HCT116 (cell line): Measurements from ENCODE around the gene GRIA4. TPM values are rescaled to one million over a fixed set of nuclear protein-coding genes. Genes with fewer than 3 reads are reported as not detected.

Experiments
- ATAC-seq: fragments of 200-7000 bp; cut with Tn5 transposase; 2 replicates; pipeline ENCODE4 v1.9.1; 2020; ENCODE audit warnings: mild to moderate bottlenecking, moderate library complexity
- BruUV-seq: library from RNA; stranded (reverse); fragments of 400-500 nt; replicated peaks from 2 replicates; lab custom pipeline; 2021; lab: Mats Ljungman, UMichigan
- CTCF ChIA-PET: fragments of 300-600 bp; sonication (Branson Sonifier 250); formaldehyde crosslinking; loops from one replicate; lab custom pipeline; 2021; ENCODE audit warnings: antibody characterized with exemption; lab: Charles Lee
- POLR2A ChIA-PET: fragments of 300-600, 350-600 bp; sonication (Branson Sonifier 250); formaldehyde crosslinking; loops from one replicate; lab custom pipeline; 2021; ENCODE audit warnings: antibody characterized with exemption; lab: Charles Lee
- RAD21 ChIA-PET, 2 experiments: fragments of 300-600 bp; sonication (Branson Sonifier 250); formaldehyde crosslinking; loops; one replicate each; lab custom pipeline; 2023; ENCODE audit warnings: low total read pairs in 2 of 2; ENCODE audit not compliant: uncharacterized antibody in 2 of 2, unreplicated experiment in 2 of 2, low non-redundant PET in 1 of 2; lab: Charles Lee
- DNase-seq: peaks from one replicate; pipeline ENCODE4 v3.0.0-alpha.2; 2010; ENCODE audit warnings: low read depth, low spot score
- H2AFZ ChIP-seq: fragments of 200-600 bp; shearing (Covaris generic), sonication (generic); 2 replicates; pipeline ENCODE4 v1.6.1; 2017; ENCODE audit warnings: low read depth, mixed run types, mixed read lengths, antibody characterized with exemption, low read length; ENCODE audit not compliant: poor library complexity, severe bottlenecking
- H3K27ac ChIP-seq: 2 replicates; pipeline ENCODE4 v1.5.1; 2012; ENCODE audit warnings: low read depth, low read length
- H3K27me3 ChIP-seq: fragments of 200-600 bp; sonication (generic); 2 replicates; pipeline ENCODE4 v1.6.1; 2016; ENCODE audit warnings: mixed run types, low read length, mixed read lengths; ENCODE audit not compliant: insufficient read depth
- H3K36me3 ChIP-seq, 2 experiments: fragments of 200-500 bp in 1 of 2; fragments of 200-600 bp in 1 of 2; sonication (Bioruptor generic) in 1 of 2; sonication (generic) in 1 of 2; 2 replicates each; pipeline versions ENCODE4 v1.5.1 to v1.6.1; 2014 to 2016; ENCODE audit warnings: low read length in 2 of 2, inconsistent platforms in 1 of 2, mixed read lengths in 1 of 2, mixed run types in 1 of 2; ENCODE audit not compliant: insufficient read depth in 2 of 2, control insufficient read depth in 1 of 2
- H3K4me1 ChIP-seq, 2 experiments: fragments of 200-600 bp in 1 of 2; sonication (generic) in 1 of 2; 2 replicates each; pipeline versions ENCODE4 v1.5.1 to v1.6.1; 2012 to 2017; ENCODE audit warnings: low read length in 2 of 2, inconsistent platforms in 1 of 2, mild to moderate bottlenecking in 1 of 2, mixed read lengths in 1 of 2, mixed run types in 1 of 2, moderate library complexity in 1 of 2; ENCODE audit not compliant: insufficient read depth in 2 of 2, control insufficient read depth in 1 of 2
- H3K4me2 ChIP-seq: fragments of 200-600 bp; sonication (generic); 2 replicates; pipeline ENCODE4 v1.6.1; 2017; ENCODE audit warnings: mixed run types, low read length, mixed read lengths
- H3K4me3 ChIP-seq, 2 experiments: fragments of 200-600 bp in 1 of 2; sonication (generic) in 1 of 2; replicated peaks in 1 of 2; 2 replicates each; pipeline ENCODE4 v1.5.1; 2011 to 2016; ENCODE audit warnings: low read length in 2 of 2, control low read depth in 1 of 2, low read depth in 1 of 2, mild to moderate bottlenecking in 1 of 2, mixed read lengths in 1 of 2, mixed run types in 1 of 2
- H3K79me2 ChIP-seq: fragments of 200-600 bp; sonication (generic); 2 replicates; pipeline ENCODE4 v1.6.1; 2017; ENCODE audit warnings: mild to moderate bottlenecking, mixed run types, low read length, moderate library complexity, mixed read lengths; ENCODE audit not compliant: insufficient read depth
- H3K9ac ChIP-seq: fragments of 200-600 bp; sonication (generic); 2 replicates; pipeline ENCODE4 v1.6.1; 2016; ENCODE audit warnings: low read length, mixed read lengths
- H3K9me2 ChIP-seq: fragments of 200-600 bp; sonication (generic), shearing (Covaris generic); 2 replicates; pipeline ENCODE4 v1.6.1; 2017; ENCODE audit warnings: mixed run types, mild to moderate bottlenecking, moderate library complexity; ENCODE audit not compliant: insufficient read depth
- H3K9me3 ChIP-seq, 2 experiments: fragments of 200-500 bp in 1 of 2; fragments of 200-600 bp in 1 of 2; sonication (Bioruptor generic) in 1 of 2; sonication (generic) in 1 of 2; 2 replicates each; pipeline ENCODE4 v1.6.1; 2014 to 2017; ENCODE audit warnings: low read length in 2 of 2, mixed read lengths in 2 of 2, inconsistent platforms in 1 of 2, low read depth in 1 of 2, mild to moderate bottlenecking in 1 of 2, mixed run types in 1 of 2, moderate library complexity in 1 of 2; ENCODE audit not compliant: control insufficient read depth in 1 of 2, insufficient read depth in 1 of 2
- H4K20me1 ChIP-seq: fragments of 200-600 bp; sonication (generic), shearing (Covaris generic); 2 replicates; pipeline ENCODE4 v1.6.1; 2017; ENCODE audit warnings: mixed run types, mild to moderate bottlenecking, moderate library complexity; ENCODE audit not compliant: insufficient read depth
- CTCF ChIP-seq, 3 experiments: fragments of 200-600 bp in 1 of 3; sonication (generic) in 1 of 3; IDR thresholded peaks in 2 of 3; conservative IDR thresholded peaks in 1 of 3; 2 replicates each; pipeline ENCODE4 v1.5.1; 2012 to 2017; ENCODE audit warnings: low read depth in 2 of 3, low read length in 2 of 3, antibody characterized with exemption in 1 of 3, borderline replicate concordance in 1 of 3, control low read depth in 1 of 3, mild to moderate bottlenecking in 1 of 3, mixed read lengths in 1 of 3, mixed run types in 1 of 3, moderate library complexity in 1 of 3; ENCODE audit not compliant: insufficient read depth in 1 of 3
- EGR1 ChIP-seq: IDR thresholded peaks from 2 replicates; pipeline ENCODE4 v1.6.1; 2012; ENCODE audit warnings: low read depth
- EZH2 ChIP-seq: fragments of 200-600 bp; sonication (generic); IDR thresholded peaks from 2 replicates; pipeline ENCODE4 v1.6.1; 2017; ENCODE audit warnings: antibody characterized with exemption, mixed run types
- EZH2phosphoT487 ChIP-seq: fragments of 200-600 bp; IDR thresholded peaks from 2 replicates; pipeline ENCODE4 v1.6.1; 2018; ENCODE audit warnings: antibody characterized with exemption, borderline replicate concordance
- FOSL1 ChIP-seq: IDR thresholded peaks from 2 replicates; pipeline ENCODE4 v1.6.1; 2012; ENCODE audit warnings: low read depth
- MAX ChIP-seq: IDR thresholded peaks from 2 replicates; pipeline ENCODE4 v1.6.1; 2012
- POLR2AphosphoS5 ChIP-seq: IDR thresholded peaks from 2 replicates; pipeline ENCODE4 v1.6.1; 2011; ENCODE audit warnings: mild to moderate bottlenecking, low read depth, low read length, moderate library complexity
- REST ChIP-seq: IDR thresholded peaks from 2 replicates; pipeline ENCODE4 v1.6.1; 2012; ENCODE audit warnings: low read depth
- SIN3A ChIP-seq: IDR thresholded peaks from 2 replicates; pipeline ENCODE4 v1.6.1; 2012; ENCODE audit warnings: low read depth
- SRF ChIP-seq: IDR thresholded peaks from 2 replicates; pipeline ENCODE4 v1.6.1; 2012; ENCODE audit warnings: low read depth
- TCF7L2 ChIP-seq: IDR thresholded peaks from 2 replicates; pipeline ENCODE4 v1.7.0; 2011; ENCODE audit warnings: borderline replicate concordance, inconsistent platforms; ENCODE audit not compliant: insufficient read depth, insufficient read length; ENCODE audit errors: extremely low read depth
- ZBTB33 ChIP-seq: IDR thresholded peaks from 2 replicates; pipeline ENCODE4 v1.6.1; 2011; ENCODE audit warnings: mild to moderate bottlenecking, low read length, moderate library complexity; ENCODE audit not compliant: insufficient replicate concordance; ENCODE audit errors: extremely low read depth
- ZFX ChIP-seq: fragments of 450-650 bp; IDR thresholded peaks from 2 replicates; pipeline ENCODE4 v1.6.1; 2017
- ZNF274 ChIP-seq: fragments of 200-500 bp; sonication (Bioruptor generic); IDR thresholded peaks from 2 replicates; pipeline ENCODE4 v1.6.1; 2014; ENCODE audit warnings: mild to moderate bottlenecking, low read depth, low read length, inconsistent platforms
- intact Hi-C: fragments of 100-400 bp; cut with micrococcal nuclease; formaldehyde crosslinking; loops from 2 replicates; pipeline ENCODE4 v1.10.0; 2022
- total RNA-seq: library from RNA; stranded (reverse); gene quantifications from one replicate; pipeline ENCODE4 v1.2.1, GENCODE V29; 2021; ENCODE audit not compliant: unreplicated experiment

GRIA4 gene
- total RNA-seq, 1 experiment from 2014 or later, result not detected

GRCh38 chr11:105933695-105934094 is 323.8 kb downstream of the GRIA4 start:
- no peak overlapping the region for H3K4me3 ChIP-seq
- TF ChIP-seq MAX (no peak), POLR2AphosphoS5 (no peak), ZFX (no peak), EZH2 (no peak), SIN3A (no peak), TCF7L2 (no peak), EGR1 (no peak), ZBTB33 (no peak), FOSL1 (no peak), EZH2phosphoT487 (no peak), SRF (no peak), REST (no peak), ZNF274 (no peak), CTCF (IDR thresholded peaks at IDR 0.05 in 2 of 3, conservative IDR thresholded peaks at IDR 0.05 in 1 of 3; ENCODE audit: borderline replicate concordance in 1 of 3, insufficient read depth in 1 of 3, low read depth in 2 of 3, low read length in 2 of 3) (no peak)
- RAD21 ChIA-PET, result no interaction called here
- H3K9ac ChIP-seq, result no peak overlapping the region
- no TSS peak for BruUV-seq
- no peak for ATAC-seq
- no peak for DNase-seq
- no peaks in the 10 kb centered on the region for H3K9me2 ChIP-seq
- intact Hi-C loops, result no loop called here
- H3K36me3 ChIP-seq, result no peaks in the 10 kb centered on the region
- H3K4me1 ChIP-seq, result peaks cover 10 to 27% of the 10 kb centered on the region in 2 experiments; a peak in 3 of 4 replicates
- CTCF ChIA-PET, result no interaction called here
- no peak overlapping the region for H2AFZ ChIP-seq
- no peaks in the 10 kb centered on the region for H4K20me1 ChIP-seq
- no peaks in the 10 kb centered on the region for H3K27me3 ChIP-seq
- no peak overlapping the region for H3K27ac ChIP-seq
- H3K9me3 ChIP-seq, result no peaks in the 10 kb centered on the region
- no peak overlapping the region for H3K4me2 ChIP-seq
- H3K79me2 ChIP-seq, result no peaks in the 10 kb centered on the region
- POLR2A ChIA-PET, result no interaction called here
